CD4-positive, alpha-beta T cell treated with Interferon alpha-2 for 1 hour (primary cell): ENCODE results near the gene CCDC88C.
"Not testable (repeated sequence)": the region's sequence is repeated elsewhere in the genome, so short reads cannot be mapped to it uniquely, and the experiment has no call there.

ENCODE experiments used
- DNase-seq, 2 donors: peaks; one replicate each; pipeline ENCODE4 v3.0.0-alpha.2; 2020 to 2022

Gene CCDC88C

DNA sequence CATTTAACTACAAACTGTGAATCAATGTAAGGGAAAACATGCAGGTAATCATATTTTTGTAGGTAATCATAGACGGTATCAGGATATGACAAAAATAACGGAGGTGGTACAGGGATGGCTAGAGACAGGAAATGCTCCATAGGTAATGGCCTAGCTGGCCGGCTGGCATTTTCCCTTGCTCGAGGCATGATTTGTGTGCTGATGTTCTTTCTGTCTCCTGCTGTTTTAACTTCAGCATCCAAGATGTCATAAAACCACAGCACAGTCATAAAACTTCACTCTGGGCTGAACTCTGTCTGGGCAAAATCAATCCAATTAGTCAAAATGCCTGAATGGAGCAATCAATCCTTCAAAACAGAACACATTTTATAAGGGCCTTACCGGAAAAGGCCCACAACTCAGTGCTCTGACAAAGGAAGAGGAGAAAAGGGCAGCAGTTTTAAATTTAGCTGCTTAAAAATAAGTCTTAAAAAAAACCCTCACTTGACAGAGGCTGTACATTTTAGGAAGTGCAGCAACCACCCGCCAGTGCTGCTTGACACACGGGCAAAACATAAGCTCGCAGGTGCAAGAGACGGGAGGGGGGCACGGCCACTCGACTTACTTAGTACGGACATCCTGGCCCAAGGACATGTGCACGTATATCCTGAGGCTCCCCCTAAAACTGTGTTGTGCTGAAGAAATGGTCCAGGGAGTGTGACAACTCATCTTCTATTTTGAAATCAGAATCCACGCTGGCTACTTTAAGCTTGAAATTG is 132.7 kb downstream of the CCDC88C start:
- no peak for DNase-seq

DNA sequence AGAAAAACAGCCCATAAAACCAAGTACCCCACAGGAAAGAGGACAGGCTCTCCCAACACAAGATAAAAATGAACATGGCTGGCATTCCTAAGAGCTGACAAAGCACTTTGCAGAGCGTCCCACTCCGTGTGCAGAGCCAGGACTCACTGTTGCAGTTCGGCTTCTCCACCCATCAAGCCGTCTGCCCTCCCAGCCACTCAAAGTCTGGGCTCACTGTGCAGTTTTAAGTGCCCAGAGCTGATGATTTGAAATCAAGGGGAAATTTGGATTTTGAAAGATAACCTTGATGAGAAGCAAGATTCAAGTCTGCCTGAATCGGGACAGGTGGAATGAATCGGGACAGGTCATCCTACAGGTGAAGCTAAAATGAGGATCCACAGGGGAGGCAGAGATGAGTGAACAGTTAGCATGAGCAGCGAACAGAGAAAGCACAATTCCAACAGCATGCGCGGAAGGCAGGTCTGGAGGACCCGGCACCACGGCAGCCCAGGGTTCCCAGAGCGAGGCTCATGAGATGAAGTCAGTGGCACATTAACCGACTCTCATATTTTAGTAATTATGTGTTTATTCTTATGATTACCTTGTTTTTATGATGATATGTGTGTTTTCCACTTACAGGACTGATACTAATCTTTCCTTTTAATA is 133.4 kb downstream of the CCDC88C start:
- DNase-seq: no peak

DNA sequence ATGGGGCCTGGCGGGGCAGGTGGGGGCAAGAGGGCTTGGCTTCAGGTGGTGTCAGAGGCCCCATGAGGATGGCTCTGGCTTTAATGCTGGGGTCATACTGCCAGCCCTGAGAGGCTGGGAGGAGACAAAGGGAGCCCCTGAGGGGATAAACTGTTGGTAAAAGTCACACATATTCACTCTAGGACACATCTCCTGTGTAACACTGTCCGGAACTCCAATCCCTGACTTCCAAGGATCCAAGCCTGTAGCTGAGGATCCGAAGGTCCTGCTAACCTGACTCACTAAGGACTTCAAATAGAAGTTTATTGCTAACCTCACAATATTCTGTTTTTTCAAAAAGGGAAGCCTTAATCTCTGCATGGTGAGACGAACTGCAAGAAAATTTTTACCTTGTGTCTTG is 134.0 kb downstream of the CCDC88C start:
- DNase-seq: no peak

DNA sequence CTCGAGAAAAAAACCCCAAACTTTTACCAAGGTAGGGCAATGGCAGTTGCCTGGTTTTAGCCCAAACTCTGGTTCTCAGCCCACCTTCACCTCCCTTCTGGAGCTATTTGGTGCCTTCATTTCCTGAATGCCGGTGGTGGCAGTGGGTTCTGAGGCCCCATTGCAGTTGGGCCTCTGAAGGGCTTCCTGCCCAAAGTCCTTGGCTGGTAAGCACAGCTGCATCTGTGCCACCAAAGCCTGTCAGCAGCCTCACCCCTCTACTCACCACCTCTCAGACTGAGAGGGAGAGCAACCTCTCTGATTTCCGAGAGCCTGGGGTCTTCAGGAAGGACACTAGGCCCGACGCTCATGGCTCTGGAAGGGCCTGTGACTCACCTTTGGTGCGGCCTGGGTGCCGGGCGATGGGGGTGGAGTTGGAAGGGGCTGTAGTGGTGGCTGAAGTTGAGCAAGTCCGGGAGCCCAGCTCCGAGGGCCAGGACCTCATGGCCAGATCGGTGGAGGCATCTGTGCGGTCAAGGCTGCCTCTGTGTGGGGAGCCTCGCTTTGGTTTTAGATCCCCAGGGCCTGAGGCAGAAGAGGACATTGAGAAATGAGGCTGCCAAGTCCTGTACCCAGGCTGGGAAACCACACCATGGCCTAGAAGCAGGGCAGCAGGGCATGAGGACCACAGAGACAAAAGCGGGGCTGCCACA is 134.5 kb downstream of the CCDC88C start:
- DNase-seq: no peak

DNA sequence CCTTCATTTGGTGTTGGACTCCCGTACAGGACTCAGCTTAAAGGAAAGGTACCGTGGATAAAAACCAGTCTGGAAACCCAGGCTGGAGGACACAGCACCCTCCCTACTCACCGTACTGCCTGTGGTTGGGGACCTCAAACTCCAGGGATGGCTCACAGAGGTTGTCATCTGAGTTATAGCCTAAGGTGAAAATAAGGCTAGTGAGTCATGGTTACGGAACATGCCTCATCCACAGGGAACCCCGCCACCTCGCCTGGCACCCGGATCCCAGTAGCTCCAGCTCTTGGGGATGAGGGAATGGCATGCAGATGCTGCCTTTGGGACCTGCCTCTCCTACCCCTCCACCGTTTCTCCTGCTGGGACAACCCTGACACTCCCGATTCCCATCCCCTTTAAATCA is 136.3 kb downstream of the CCDC88C start:
- DNase-seq: no peak

DNA sequence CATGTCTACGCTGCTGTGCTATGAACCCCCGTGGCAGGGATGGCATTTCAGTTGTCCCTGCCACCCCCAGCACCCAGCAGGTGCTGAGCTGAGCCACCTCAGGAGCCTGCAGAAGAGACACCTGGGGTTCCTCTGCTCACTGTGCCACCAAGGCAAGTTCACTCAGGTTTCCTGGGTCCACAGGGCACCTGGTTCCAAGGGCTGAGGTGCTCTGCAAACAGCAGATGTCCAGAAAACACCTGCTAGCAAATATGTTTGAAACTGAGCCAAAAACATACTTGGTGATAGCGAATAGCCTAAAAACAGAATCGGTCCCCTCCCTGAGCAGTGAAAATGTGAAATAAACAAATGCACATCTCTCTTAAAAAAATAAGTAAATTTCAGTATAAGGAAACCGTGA is 137.5 kb downstream of the CCDC88C start:
- no peak for DNase-seq

DNA sequence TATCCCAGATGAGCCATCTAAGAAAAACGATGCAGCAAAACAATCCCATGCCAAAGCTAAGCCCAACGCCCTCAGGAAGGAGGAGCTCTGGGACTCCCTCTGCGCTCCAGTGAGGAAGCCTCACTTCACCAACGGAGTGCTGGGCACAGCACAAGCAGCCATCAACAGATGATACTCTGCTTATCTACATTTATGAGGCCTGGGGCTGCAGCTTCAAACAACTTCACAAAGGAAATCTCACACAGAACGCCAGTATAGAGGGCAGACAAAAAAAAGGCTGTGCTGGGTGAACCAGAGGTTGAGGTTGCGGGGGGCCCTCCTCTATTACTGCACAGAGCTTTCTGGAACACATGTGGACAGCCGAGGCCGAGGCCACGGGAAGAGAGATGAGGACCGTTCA is 138.3 kb downstream of the CCDC88C start:
- no peak for DNase-seq

DNA sequence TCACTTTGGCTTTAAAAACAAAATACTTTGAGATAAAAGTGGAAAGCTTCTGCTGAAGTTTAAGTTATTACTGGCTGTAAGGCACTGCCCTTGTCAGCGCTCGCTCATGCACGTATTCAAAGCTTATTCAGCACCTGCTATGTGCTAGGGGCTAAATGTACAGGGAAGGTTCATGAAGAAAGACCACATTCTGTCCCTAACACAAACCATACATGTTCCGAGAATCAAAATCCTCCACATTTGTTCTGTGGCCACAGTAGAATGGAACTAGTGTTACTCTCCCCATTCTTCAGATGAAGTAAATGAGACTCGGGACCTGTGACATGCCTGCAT is 139.3 kb downstream of the CCDC88C start:
- no peak for DNase-seq

DNA sequence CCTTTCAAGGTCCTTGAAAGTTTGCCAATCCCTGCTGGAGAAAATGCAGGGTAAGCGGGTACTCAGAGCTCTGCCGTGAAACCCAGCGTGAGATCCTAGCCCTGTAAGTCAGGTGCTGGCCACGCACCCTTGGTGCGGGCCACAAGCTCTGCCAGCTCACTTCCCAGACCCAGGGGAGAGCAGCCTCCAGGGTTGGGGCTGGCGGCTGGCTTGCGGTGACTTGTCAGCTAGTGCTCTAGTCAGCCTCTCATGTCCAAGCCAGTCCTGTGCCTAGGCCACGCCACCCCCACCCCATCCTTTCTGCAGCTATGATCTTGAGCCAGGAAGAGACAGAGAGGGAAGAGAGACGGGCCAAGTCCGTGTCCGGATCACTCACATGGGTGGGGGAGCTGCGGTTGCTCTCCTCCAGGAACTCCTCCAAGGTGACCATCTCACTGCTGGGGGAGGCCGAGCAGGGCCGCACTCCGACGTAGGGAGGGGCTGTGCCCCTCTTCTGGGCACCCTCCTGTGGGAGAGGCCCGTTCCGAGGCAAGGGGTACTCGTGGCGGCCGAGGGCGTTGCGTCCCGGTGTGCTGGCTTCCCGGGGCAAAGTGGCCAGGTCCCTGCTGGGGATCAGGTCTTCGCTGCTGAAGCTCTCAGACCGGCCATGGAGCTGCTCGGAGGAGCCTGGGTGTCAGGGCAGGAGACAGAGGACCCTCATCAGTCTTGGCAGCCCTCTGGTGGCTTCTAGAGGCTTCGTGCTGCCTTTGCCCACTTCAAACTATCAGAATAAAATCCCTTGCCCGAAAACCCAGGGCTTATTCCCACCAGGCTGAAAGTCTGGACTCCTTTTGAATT is 139.9 kb downstream of the CCDC88C start:
- DNase-seq: no peak

DNA sequence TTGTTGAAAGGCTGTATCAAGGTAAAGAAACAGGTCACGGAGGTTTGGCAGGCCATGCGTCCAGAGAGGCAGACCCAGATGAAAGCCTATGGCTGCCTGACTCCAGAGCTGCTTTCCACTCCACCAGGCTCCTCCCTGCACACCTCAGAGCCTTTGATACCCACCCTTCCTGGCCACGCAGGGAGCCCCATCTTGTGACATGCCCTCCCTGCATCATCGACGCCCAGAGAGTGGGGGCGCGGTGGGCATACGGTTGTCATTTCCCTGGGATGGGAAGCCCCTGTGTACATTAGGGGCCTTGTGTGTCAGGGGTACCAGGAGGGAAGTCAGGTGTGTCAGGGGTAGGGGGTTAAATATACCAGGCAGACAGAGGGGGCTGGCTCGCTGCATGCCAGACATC is 142.8 kb downstream of the CCDC88C start:
- DNase-seq: no peak

DNA sequence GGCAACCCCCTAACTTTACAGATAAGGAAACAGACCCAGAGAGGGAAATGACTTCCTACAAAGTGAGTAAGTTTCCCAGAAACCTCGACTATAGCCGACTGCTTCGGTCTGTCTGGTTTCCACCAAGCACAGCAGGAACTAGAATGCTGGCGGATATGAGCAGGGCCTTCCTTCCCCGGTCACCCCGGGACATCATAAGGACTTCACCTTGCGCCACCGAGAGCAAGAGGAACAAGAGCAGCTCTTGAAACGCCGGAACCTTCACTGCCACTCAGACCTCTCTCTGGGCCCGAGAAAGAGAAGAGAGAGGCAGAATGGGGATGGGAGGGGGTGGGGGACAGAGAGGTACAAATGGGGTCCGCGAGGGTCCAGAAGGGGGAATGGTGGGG is 143.7 kb downstream of the CCDC88C start:
- no peak for DNase-seq

DNA sequence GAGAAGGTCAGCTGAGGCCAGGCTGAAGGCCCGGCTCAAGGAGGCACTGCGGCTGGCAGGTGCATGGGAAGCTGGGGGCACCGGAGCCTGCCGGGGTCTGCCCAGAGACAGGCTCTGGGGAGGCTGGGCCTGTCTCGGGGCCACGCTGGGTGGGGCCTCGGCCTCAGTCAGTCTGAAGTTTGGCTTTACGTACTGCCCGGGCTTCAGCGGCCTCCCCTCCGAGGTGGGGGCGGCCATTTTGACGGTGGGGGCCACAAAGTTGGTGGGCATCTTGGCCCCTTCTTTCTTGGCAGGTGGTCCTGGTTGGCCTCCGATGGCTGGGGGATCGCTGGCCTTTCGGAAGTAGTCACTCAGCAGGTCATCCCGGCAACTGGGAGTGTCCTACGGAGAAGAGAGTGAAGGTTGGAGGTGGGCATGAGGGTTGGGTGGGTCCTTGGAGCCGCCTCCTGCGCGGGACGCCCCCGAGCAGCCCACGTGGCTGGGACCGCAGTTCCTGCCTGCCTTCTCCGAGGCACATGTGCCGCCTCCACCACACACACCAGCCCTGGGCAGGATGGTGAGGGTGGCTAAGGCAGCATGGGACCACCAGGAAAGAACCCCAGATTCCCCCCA is 144.2 kb downstream of the CCDC88C start:
- DNase-seq: no peak

DNA sequence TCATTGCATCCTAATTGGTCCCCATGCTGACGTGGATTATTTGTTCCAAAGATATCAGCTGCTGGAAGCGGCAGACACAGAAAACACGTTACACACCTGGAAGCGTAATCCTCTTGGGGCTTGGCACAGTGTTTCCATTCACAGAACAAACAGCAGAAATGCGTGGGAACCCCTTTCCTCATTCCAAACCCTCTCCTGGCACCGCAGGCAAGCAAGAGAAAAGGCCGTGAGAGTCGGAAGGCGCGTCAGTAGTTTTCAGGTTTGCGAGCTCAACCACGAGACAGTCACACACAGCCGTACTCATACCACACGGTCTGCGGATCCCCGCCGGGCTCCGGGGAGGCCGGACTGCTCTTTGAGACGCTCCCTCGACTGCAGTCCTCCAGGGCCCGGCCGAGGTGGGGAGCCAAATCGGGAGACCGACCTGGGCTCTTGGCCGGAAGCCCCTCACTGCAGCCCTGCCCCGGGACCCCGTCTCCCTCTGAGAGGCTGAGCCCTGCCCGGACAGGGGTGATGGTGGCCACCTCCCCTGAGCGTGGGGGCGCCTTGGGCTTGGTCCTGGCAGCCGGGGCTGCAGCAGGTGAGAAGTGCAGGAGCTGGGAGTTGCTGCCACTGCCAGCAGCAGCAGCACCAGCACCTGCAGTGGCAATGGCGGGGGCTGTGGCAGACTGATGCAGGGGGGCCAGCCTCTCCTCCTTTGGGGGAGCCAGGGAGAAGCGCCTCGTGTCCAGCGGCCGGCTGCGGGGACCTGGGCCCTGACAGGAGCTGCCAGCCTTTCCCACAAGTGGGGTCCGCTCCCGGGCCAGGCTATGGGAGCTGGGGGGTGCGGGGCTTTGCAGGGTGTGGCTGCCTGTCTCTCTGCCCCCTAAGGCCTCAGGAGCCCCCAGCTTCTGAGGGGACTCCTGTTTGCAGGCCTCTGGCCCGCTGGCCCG is 145.0 kb downstream of the CCDC88C start:
- DNase-seq: no peak

DNA sequence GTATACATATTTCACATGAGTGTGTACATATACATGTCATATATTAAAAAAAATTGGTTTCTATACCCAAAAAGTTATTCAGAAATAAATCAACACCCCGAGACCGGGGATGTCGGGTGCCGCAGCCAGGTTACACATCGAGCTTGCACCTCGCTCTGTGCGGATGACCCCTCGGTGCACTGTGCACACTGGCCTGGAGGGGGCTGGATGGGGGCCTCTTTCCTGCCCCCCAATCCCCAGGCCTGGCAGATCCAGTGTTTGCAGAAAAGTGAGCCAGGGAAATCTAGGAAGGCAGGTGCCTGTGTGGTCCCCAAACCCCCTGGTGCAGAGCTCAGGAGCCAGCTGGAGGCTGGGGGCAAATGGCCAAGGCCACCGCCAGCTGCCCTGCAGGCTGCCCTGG is 146.0 kb downstream of the CCDC88C start:
- DNase-seq: no peak

DNA sequence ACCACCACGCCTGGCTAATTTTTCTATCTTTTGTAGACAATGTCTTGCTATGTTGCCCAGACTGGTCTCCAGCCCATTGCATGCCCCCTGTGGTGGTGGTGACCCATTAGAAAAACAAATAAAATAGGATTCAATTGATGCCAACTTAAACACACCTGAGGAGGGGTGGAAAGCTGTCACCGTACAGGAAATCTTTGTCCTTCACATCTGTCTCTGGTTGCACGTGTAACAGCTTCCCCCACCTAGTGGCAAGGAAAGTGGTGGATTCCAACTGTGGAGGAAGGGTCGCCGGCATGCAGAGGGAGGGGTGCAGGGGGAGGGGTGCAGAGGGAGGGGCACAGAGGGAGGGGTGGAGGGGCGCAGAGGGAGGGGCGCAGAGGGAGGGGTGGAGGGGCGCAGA is 147.0 kb downstream of the CCDC88C start:
- no peak for DNase-seq

DNA sequence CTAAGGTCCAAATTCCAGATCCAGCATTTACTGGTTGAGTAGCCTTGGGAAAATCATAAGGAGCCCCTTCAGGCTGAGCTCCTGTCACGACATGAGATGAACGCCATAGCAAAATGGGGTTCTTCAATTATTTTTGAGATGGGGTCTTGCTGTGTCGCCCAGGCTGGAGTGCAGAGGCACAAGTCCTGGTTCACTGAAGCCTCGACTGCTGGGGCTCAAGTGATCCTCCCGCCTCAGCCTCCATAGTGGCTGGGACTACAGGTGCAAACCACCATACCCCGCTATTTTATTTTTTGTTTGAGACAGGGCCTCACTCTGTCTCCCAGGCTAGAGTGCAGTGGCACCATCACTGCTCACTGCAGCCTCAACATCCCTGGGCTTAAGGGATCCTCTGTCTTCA is 147.4 kb downstream of the CCDC88C start:
- DNase-seq: no peak

DNA sequence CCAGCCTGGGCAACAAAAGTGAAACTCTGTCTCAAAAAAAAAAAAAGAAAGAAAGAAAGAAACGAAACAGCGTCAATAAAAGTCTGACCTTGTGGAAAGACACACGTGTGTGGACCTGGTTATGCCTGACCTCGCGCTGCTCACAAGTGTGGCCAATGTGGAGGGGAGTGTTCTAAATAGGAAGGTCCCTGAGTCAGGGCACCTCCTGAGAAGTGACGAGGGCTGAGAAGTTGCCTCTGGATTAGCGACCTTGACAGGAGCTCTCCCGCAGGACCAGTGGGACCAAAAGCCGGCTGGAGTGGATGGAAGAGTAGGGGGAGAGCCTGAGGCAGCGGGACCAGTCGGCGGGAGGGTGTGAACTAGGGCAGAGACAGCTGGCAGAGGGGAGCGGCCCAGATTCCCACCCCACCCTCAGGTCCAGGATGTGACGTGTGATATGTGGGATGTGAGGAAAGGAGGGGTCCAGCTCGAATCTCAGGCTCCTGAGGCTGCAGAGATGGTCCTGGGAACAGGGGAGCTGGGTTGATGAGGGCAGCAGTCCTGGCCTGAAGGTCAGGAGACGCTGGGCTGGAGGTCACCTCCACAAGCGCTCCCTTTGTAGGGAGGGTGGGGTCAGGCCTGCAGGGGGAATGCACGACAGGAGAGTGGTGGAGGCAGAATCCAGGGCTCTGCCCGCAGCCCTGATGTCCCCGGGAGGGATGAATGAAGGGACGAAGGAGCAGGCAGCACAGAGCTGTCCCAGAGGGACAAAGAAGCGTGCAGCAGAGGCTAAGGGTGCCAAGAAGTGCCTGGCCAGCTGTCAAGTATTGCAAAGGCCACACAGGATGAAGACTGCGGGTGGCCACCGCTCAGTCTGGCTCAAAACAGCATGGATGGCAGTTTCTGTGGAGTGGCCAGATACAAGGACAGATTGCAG is 148.3 kb downstream of the CCDC88C start:
- DNase-seq: no peak

DNA sequence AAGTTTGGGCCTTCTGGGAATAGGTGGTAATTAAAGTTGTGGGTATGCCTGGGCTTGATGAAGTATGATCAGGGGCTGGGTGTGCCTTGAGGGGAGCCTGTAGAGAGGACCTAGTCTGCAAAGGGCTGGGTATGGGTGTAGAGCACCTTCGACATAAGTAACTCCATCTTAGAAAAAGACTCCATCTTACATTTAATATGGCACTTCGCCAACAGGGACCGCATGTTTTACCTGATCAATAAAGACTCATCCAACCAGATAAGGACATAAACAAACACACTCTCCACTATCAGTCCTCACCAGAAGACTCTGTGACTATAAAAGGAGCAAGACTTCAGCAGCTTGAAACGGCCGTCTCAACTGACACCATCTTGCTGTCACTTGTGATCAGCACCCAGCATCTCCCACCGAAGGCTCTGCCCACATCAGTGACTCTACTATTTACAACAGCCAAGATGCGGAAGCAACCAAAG is 149.6 kb downstream of the CCDC88C start:
- no peak for DNase-seq

DNA sequence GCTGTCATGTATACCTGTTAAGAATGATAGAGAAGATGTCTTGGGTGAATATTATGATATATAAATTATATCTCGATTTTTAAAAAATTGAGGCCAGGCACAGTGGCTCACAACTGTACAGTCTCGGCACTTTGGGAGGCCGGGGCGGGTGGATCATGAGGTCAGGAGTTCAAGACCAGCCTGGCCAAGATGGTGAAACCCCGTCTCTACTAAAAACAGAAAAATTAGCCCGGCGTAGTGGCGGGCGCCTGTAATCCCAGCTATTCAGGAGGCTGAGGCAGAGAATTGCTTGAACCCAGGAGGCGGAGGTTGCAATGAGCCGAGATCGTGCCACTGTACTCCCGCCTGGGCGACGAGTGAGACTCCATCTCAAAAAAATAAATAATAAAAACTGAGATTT is 151.3 kb downstream of the CCDC88C start:
- DNase-seq: not testable (repeated sequence)

DNA sequence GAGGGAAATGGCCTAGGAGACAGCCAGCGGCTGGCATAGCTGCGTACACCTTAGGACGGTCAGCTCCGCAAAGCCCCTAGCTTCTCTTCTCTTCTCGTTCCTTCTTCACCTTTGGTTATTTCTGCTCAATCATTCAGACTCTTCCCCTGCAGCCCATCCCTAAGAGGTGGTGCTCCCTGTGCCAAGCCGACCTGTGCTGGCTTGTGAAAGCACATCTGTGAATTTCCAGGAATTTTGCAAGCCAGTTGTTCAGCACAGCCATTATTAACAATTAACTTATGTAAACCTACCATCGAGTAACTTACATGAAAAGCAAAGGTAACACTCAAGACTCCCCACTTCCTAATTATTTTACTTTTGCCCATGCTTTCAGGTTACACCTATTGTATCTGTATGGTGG is 152.2 kb downstream of the CCDC88C start:
- DNase-seq: no peak
